ENCODE measurements around the gene TUBB1.

DNA sequence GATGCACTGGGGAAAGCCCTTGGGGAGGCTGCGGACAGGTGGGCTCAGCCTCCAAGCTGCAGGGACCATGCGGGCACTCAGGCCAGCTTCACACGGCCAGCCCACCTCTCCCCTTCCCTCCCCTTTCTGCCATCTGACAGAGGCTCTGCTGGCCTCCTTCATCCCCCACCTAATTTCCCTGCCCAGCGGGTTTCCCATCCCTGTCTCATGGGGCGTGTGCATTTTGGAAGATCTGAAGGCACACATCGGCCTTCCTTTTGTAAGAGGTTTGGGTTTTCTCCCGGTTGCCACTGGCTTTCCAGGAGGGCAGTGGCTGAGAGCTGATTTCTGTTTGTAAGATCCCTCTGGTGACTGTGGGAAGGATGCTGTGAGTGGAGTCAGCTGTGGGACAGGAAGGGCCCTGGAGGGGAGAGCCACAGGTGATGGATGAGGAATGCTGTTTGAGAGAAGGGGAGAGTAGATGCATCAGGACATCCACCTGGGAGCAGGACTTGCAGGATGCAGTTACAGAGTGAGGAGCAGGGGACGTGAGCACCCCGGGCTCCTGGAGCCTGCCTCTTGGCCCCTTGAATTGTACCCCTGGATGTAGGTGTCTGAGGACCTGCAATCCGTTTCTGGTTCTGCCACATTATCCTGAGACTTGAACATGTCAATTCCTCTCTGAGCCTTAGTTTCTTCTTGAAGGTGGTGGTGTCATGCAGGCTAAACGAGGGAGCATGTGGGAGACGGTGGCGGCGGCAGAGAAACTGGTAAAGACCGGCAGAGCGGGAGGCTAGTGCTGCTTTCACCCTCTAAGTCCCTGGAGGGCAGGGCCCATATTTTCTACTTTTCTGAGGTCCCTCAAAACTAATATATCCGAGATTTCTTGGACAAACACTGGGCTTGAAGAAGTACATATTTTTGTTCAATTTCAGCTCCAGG lies 5.9 kb upstream of the TUBB1 start:
- TF ChIP-seq, protein P1, sequence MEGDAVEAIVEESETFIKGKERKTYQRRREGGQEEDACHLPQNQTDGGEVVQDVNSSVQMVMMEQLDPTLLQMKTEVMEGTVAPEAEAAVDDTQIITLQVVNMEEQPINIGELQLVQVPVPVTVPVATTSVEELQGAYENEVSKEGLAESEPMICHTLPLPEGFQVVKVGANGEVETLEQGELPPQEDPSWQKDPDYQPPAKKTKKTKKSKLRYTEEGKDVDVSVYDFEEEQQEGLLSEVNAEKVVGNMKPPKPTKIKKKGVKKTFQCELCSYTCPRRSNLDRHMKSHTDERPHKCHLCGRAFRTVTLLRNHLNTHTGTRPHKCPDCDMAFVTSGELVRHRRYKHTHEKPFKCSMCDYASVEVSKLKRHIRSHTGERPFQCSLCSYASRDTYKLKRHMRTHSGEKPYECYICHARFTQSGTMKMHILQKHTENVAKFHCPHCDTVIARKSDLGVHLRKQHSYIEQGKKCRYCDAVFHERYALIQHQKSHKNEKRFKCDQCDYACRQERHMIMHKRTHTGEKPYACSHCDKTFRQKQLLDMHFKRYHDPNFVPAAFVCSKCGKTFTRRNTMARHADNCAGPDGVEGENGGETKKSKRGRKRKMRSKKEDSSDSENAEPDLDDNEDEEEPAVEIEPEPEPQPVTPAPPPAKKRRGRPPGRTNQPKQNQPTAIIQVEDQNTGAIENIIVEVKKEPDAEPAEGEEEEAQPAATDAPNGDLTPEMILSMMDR (IDR thresholded peaks at IDR 0.05; ENCODE audit: insufficient read depth, low read depth, low read length) = no peak
- TF ChIP-seq EZH2 (IDR thresholded peaks at IDR 0.05; ENCODE audit: insufficient read depth, low read length) = no peak

All from astrocyte (in vitro differentiated cells and primary cell).